GM10266 (cell line): ENCODE results near the gene FKBP1A.

Experiments used
- DNase-seq: peaks from one replicate; pipeline ENCODE4 v3.0.0; 2012; ENCODE audit errors: extremely low spot score
- TF ChIP-seq, protein P1 (sequence below): IDR thresholded peaks from 2 replicates; pipeline ENCODE4 v1.5.1; 2012; ENCODE audit warnings: mild to moderate bottlenecking, low read depth; ENCODE audit not compliant: control insufficient read depth, insufficient read depth; ENCODE audit errors: missing control alignments

The FKBP1A gene

DNA sequence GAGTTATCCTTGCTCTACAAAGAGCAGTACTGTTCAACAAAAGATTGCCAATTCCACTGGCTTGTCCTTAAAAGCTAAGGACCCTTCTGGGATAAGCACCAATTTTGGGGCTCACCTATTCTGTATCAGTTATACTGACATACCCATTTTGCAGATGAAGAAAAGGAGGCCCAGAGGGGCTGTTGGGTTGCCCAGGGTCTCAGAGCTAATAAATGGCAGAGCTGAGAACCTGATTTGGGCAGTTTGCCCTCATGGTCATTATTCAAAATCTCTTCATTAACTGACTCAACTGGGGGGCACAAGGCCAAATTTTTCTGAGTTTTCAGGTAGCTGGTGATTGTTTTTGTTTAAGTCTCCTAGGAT lies 42.5 kb upstream of the FKBP1A start:
- TF ChIP-seq, protein P1, sequence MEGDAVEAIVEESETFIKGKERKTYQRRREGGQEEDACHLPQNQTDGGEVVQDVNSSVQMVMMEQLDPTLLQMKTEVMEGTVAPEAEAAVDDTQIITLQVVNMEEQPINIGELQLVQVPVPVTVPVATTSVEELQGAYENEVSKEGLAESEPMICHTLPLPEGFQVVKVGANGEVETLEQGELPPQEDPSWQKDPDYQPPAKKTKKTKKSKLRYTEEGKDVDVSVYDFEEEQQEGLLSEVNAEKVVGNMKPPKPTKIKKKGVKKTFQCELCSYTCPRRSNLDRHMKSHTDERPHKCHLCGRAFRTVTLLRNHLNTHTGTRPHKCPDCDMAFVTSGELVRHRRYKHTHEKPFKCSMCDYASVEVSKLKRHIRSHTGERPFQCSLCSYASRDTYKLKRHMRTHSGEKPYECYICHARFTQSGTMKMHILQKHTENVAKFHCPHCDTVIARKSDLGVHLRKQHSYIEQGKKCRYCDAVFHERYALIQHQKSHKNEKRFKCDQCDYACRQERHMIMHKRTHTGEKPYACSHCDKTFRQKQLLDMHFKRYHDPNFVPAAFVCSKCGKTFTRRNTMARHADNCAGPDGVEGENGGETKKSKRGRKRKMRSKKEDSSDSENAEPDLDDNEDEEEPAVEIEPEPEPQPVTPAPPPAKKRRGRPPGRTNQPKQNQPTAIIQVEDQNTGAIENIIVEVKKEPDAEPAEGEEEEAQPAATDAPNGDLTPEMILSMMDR: no peak

DNA sequence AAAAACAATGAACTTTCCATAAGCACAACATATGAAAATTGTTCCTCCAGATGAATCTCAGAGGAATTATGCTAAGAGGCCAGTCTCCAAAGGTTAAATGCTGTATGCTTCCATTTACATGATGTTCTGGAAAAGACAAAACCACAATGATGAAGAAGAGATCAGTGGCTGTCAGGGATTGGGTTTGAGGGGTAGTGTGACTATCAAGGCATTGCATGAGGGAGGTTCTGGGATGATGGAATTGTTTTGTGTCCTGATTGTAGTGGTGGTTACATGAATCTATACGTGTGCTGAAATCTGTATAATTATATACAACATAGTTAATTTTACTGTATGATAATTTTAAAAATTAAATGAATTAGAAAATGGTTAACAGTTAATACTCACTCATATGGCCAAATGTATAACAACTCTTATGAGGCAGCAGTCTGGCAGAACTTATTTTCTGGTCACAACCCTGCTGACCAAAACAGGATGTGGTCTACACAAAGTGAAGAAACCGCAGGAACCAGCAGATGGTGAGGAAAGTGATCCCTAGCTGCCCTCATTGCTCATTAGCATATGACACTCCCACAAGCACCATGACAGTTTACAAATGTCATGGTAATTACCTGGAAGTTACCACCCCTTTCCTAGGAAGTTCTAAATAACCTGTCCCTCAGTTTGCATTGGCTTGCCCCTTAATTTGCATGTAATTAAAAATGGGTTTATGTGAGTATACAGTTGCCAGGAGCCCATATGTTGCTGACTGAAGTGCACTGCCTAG lies 41.9 kb upstream of the FKBP1A start:
- peak; percentile 44 for DNase-seq
- TF ChIP-seq, protein P1: no peak

More for the DNA sequence above, 42.5 kb upstream of the FKBP1A start:
- DNase-seq: no peak

DNA sequence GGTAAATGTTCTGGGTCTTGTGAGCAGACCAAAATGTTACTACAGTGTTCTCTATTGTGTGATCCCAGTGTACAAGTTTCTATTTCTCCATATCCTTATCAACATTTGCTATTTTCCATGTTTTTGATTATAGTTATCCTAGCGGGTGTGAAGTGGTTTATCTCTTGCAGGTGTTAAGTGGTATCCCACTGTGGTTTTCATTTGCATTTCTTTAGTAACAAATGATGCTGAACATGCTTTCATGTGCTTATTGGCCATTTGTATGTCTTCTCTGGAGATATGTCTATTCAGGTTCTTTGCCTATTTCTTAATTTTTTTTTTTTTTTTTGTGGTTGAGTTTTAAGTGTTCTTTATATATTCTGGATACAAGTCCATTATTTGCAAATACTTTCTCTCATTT lies 38.3 kb upstream of the FKBP1A start:
- TF ChIP-seq, protein P1: no peak
- no peak for DNase-seq

DNA sequence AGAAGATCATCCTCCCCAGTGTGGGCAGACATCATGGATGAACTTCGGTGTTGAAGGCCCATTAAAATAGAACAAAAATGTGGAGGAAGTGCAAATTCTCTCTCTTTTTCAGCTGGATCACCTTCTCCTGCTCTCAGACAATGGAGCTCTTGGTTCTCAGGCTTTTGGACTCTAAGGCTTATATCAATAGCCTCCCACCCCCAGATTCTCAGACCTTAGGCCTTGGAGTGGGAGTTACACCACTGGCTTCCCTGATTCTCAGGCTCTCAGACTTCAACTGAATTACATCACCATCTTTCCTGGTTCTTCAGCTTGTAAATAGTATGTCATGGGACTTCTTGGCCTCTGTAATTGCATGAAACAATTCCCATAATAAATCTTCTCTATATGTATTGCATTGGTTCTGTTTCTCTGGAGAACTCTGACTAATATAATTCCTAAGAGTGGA lies 37.2 kb upstream of the FKBP1A start:
- TF ChIP-seq, protein P1: no peak
- DNase-seq: no peak

DNA sequence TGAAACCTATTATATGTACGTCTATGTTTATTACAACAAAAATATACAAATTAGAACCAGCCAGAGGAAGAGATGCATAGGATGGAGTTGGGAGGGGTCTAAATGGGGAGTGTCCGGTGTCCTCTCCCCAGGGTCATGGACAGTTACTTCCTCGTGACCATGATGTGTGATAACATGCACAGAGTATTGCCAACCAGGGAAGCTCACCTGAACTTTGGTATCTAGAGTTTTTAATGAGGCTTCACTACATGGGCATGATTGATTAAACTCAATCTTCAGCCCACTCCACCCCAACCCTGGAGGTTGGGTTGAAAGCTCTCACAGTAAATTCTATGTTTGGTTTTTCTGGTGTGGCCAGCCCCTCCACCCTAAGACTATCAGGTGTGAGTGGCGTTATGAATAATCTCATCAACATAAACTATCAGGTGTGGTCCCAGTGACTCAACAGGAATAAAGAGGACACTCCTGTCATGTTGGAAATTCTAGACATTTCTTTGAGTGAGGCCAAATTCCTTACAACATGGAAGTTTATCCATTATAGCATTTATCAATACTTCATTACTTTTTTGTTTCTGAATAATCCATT lies 36.4 kb upstream of the FKBP1A start:
- no peak for DNase-seq

DNA sequence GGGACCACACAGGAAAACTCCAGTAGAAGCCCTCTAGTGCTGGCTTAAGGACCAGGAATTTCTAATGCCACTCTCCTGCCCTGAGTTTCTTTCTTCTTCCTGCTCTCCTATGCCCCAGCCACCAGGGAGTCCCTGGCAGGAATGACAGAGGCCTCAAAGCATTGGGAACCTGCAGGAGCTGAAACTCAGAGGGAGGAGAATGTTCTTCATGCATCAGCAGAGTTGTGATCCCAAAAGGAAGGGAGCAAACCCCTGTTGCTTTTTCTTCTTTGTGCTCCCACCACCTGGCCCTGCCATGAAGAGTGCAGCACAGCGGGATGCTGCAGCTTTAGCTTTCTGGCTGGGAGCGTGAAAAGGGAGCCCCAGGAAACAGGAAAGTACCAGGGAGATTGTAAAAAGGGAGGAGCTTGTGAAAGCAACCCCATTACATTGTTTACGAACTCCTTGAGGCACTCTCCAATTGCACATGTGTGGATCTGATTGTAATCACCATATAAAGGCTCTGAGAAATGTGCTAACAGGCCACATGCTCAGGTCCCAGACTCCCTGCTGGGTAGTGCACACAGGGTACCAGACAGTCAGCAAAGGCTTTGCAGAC lies 34.7 kb upstream of the FKBP1A start:
- no peak for DNase-seq
- TF ChIP-seq, protein P1: no peak

More for the DNA sequence above, 36.4 kb upstream of the FKBP1A start:
- TF ChIP-seq, protein P1: no peak
